DND-41 (cell line): ENCODE data around the gene MVK.

Source experiments
- EZH2 ChIP-seq: IDR thresholded peaks from 3 replicates; pipeline ENCODE4 v1.6.1; 2012; ENCODE audit warnings: borderline replicate concordance, low read depth, mild to moderate bottlenecking, moderate library complexity, low read length, inconsistent platforms; ENCODE audit not compliant: severe bottlenecking
- TF ChIP-seq, protein P1 (sequence below): IDR thresholded peaks from 2 replicates; pipeline ENCODE4 v1.5.1; 2012; ENCODE audit warnings: borderline replicate concordance, low read length, moderate library complexity, mild to moderate bottlenecking; ENCODE audit not compliant: poor library complexity, severe bottlenecking; ENCODE audit errors: extremely low read depth

DNA sequence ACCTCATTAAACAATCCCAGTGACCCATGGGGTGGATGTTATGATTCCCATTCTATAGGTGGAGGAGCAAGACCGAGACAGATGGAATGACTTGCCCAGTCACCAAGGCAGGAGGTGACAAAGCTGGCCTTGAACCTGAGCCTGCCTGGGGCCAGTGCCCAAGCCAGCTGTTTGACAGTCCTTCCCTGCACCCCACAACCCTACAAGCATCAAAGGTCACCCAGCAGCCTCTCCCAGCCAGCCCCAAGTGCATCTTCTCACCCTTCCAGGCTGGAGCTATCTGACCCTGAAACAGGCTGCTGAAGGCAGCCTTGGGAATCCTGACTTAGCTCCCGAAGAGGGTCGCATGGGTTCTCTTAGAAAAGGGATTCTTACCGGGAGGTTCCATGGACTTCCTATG is 20.6 kb upstream of the MVK start:
- TF ChIP-seq, protein P1, sequence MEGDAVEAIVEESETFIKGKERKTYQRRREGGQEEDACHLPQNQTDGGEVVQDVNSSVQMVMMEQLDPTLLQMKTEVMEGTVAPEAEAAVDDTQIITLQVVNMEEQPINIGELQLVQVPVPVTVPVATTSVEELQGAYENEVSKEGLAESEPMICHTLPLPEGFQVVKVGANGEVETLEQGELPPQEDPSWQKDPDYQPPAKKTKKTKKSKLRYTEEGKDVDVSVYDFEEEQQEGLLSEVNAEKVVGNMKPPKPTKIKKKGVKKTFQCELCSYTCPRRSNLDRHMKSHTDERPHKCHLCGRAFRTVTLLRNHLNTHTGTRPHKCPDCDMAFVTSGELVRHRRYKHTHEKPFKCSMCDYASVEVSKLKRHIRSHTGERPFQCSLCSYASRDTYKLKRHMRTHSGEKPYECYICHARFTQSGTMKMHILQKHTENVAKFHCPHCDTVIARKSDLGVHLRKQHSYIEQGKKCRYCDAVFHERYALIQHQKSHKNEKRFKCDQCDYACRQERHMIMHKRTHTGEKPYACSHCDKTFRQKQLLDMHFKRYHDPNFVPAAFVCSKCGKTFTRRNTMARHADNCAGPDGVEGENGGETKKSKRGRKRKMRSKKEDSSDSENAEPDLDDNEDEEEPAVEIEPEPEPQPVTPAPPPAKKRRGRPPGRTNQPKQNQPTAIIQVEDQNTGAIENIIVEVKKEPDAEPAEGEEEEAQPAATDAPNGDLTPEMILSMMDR, result no peak
- TF ChIP-seq EZH2, result no peak
